Tibial nerve (tissue), 3 donors: ENCODE data around the gene CCDC74A.
"Not testable (repeated sequence)": the region's sequence is repeated elsewhere in the genome, so short reads cannot be mapped to it uniquely, and the experiment has no call there.

Experiments used
- POLR2A ChIP-seq, 2 donors: fragments of 450-650 bp; IDR thresholded peaks; one replicate each; pipeline ENCODE4 v1.6.1; 2017; ENCODE audit warnings: antibody characterized with exemption in 2 of 2, mild to moderate bottlenecking in 2 of 2, moderate library complexity in 2 of 2
- TF ChIP-seq, protein P1 (sequence below), 5 experiments: fragments of 200-600 bp in 3 of 5; fragments of 450-650 bp in 2 of 5; sonication (generic) in 3 of 5; IDR thresholded peaks; one replicate each; pipeline ENCODE4 v1.5.1; 2016 to 2019; ENCODE audit warnings: antibody characterized with exemption in 5 of 5, mild to moderate bottlenecking in 3 of 5, moderate library complexity in 2 of 5

DNA sequence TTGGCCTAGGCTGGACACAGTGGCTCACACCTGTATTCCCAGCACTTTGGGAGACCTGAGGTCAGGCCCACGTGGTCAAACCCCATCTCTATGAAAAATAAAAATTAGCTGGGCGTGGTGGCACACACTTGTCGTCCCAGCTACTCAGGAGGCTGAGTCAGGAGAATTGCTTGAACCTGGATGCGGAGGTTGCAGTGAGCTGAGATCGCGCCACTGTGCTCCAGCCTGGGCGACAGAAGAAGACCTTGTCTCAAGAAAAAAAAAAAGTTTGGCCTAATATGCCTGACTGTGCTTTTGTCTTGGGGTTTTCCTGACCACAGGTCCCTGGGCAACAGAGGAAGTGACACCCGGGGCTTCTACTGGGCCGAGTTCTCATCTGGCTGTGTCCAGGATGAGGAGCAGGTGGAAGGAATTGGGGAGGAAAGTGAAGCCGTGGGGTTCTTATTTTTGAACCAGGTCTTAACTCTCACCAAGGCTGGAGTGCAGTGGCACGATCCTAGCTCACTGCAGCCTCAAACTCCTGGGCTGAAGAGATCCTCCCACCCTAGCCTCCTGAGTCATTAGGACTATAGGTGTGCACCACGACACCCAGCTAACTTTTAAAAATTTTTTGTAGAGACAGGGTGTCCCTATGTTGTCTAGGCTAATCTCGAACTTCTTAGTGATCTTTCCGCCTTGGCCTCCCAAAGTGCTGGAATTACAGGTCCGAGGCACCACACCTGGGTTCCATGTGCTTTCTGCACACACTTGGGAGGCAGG, 13.1 kb upstream of the CCDC74A start:
- TF ChIP-seq, protein P1, sequence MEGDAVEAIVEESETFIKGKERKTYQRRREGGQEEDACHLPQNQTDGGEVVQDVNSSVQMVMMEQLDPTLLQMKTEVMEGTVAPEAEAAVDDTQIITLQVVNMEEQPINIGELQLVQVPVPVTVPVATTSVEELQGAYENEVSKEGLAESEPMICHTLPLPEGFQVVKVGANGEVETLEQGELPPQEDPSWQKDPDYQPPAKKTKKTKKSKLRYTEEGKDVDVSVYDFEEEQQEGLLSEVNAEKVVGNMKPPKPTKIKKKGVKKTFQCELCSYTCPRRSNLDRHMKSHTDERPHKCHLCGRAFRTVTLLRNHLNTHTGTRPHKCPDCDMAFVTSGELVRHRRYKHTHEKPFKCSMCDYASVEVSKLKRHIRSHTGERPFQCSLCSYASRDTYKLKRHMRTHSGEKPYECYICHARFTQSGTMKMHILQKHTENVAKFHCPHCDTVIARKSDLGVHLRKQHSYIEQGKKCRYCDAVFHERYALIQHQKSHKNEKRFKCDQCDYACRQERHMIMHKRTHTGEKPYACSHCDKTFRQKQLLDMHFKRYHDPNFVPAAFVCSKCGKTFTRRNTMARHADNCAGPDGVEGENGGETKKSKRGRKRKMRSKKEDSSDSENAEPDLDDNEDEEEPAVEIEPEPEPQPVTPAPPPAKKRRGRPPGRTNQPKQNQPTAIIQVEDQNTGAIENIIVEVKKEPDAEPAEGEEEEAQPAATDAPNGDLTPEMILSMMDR (IDR thresholded peaks at IDR 0.05) = not testable (repeated sequence)
- not testable (repeated sequence) for TF ChIP-seq POLR2A (IDR thresholded peaks at IDR 0.05)
